Measurements from ENCODE around the gene CMTM4.
"Not testable (repeated sequence)": the region's sequence is repeated elsewhere in the genome, so short reads cannot be mapped to it uniquely, and the experiment has no call there.

Gene CMTM4

DNA sequence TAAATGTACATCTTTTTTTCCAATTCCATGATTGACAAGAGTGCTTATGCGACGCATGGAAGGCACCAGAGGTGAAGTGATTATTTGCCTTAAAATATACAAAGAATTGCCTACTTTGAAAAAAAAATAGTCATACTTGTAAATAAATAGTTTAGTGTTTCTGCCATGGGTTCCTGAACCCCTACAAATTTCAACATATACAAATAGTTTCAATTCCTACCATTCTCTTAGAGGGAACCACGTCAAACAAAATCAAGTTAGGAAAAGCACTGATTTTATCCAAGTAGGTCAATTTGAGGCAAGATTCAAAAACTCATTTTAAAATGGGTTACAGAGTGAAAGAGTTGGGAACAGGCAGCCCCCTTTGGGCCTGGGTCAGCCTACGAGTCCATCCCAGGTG lies 80.4 kb downstream of the CMTM4 start:
- DNase-seq (ENCODE audit: low read depth) = no peak

DNA sequence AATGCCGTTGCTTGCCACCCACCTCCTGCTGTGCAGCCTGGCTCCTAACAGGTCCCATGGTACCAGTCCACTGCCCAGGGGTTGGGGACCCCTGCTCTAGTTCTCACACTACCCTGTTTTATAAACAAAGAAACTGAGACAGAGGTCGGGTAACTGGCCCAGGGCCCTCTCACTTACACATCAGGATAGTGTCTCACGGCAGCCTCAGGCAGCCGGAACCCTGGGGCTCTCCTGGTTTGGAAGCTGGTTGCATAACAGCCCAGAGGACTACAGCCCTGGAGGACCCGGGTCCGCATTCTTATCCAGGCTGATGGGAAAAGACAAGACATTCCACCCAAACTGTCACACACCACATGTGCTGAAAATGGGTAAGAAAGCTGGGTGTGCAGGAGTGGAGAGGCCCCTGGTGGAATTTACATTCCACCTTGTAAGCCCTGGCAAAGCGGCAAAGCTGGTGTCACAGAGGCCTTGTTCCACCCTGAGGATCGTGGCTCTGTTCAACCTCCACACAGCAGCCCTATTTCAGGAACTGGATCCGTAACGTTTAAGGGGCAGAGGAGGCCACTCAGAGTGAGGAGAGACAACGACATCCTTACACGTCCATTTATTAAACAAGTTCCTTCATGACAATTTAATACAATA lies 82.3 kb downstream of the CMTM4 start:
- DNase-seq (ENCODE audit: low read depth) = peak; percentile 16

GRCh38 chr16:66612422-66612821 lies 84.1 kb downstream of the CMTM4 start:
- DNase-seq (ENCODE audit: low read depth) = no peak

- DNase-seq (ENCODE audit: low read depth) = not testable (repeated sequence)
These were observed 84.6 kb downstream of the CMTM4 start for GRCh38 chr16:66611911-66612310.

GRCh38 chr16:66610111-66610820 lies 86.3 kb downstream of the CMTM4 start:
- no peak for DNase-seq (ENCODE audit: low read depth)

DNA sequence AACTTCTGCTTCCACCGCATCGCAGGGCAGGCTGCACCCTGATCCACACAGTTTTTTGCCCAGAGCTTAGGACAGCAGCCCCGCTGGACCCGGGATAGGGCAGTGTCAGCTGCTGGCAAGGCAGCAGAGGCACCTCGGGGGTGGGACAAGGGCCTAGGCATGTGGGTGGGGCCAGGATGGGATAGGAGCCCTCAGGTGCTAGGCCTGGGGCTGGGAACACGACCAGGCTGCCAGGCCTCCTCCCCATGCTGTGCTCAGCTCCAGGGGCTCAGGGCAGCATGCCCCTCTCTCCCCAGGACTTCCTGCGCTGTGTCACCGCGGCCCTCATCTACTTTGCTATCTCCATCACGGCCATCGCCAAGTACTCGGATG lies 87.4 kb downstream of the CMTM4 start:
- no peak for DNase-seq (ENCODE audit: low read depth)

DNA sequence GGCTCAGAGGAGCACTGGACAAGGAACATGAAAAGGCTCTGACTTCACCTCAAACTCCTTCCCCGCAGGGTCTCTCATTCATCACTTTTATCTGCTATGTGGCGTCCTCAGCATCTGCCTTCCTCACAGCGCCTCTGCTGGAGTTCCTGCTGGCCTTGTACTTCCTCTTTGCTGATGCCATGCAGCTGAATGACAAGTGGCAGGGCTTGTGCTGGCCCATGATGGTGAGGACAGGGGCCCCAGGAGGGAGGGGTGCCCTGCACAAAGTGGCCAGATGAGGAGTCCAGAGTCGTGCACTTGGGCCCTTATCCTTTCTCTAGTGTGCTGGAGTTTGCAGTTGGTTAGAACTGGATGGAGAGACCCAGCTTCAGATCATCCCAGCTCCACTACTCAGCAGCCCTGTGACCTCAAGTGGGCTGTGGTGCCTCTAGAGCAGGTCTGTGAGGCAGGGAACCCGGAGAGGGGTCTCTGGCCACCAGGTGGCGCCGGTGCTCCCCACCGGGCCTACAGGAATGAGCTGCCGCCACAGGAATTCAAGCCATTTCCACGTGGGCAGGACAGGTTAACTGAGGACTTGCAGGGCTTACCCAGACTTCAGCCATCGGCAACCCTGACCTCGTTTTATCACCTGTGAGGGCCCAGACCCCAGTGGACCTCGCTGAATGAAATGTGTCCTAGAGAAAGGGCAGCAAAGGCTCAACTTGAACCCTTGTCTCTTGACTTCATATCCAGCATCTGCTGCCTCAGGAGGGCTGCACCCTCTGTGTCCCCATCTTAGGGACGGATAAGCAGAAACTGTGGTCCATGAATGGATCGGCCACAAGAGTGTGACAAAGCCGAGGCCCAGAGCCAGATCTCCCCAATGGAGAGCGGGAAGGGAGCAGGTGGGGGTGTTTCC lies 88.1 kb downstream of the CMTM4 start:
- peak; percentile 88 for DNase-seq (ENCODE audit: low read depth)

DNA sequence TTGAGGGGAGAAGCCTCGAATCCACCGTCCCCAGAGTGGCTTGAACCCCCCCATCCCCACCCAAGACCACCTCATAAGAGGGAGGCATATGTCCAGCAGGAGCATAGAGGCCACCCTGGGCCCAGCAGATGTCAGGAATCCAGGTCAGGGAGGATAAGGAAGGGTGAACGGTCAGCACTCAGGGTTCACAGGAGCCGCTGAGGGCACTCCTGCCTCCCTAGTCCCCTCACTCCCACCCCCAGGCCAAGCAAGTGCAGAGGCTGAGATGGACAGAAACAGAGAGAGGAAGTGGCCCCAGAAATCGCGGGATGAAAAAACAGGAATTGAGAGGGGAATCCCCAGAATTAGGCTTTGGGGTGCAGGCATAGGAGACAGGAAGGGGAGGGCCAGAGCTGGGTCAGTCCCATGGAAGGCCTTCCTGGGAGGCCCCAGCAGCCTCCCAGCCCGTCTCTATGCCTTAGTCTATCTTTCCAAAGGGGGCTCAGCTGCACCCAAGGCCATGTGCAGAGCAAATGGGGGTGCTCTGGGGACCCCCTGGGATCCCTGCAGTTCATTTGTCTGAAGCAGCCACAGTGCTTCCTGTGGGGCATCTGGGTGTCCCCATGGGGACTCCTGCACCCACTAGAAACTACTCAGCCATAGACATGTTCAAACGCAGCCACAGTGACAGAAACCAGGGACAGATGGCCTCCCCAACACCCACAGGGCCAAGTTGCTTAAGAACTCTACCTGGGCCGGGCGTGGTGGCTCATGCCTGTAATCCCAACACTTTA lies 90.4 kb downstream of the CMTM4 start:
- DNase-seq (ENCODE audit: low read depth) = no peak

- DNase-seq (ENCODE audit: low read depth) = peak; percentile 58
These were observed 91.2 kb downstream of the CMTM4 start for GRCh38 chr16:66605177-66605978.

GRCh38 chr16:66604376-66605176 lies 92.0 kb downstream of the CMTM4 start, which contains the start of gene CMTM3:
Gene CMTM3, plus strand, starts transcription at chr16:66604704. Its CDS starts 102 bp downstream, at chr16:66604806.
- peak; percentile 60 for DNase-seq (ENCODE audit: low read depth)

GRCh38 chr16:66603537-66604375 lies 92.8 kb downstream of the CMTM4 start:
- DNase-seq (ENCODE audit: low read depth) = peak; percentile 60

DNA sequence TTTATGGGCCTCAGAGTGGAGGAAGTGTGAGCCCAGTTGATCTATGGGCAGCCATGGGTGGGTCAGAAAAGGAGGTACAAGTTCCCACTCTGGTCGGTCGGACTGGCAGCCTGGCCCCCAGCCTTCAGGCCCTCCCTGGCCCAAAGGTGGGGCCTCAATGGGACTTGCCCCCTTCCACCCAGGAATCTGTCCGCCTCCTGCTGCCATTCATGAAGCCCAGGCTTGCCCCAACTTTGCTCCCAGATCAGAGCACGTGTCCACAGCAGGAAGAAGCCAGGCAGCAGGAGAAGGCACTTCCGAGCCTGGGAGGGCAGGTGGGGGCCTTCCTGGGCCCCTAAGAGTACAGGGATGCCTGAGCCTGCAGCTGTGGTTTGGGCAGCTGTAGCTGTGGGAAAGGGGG lies 95.1 kb downstream of the CMTM4 start:
- no peak for DNase-seq (ENCODE audit: low read depth)

GRCh38 chr16:66600477-66600876 lies 96.1 kb downstream of the CMTM4 start:
- no peak for DNase-seq (ENCODE audit: low read depth)

DNA sequence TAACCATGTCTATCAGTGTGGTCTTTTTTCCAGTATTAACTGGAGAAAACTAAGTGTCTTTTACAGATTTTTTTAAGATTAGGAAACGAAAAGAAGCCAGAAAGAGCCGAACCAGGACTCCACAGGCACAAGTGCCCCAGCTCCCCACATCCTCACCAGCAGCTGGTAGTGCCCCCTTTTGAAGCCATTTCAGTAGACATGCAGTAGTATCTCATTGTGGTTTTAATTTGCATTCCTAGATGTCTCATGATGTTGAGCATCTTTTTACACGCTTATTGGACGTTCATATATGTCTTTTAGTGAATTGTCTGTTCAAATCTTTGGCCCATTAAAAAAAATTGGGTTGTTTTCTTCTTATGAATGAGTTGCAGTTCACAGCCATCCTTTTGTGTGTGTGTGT lies 96.8 kb downstream of the CMTM4 start:
- no peak for DNase-seq (ENCODE audit: low read depth)

GRCh38 chr16:66598111-66598510 lies 98.4 kb downstream of the CMTM4 start:
- no peak for DNase-seq (ENCODE audit: low read depth)

GRCh38 chr16:66596986-66597848 lies 99.3 kb downstream of the CMTM4 start:
- no peak for DNase-seq (ENCODE audit: low read depth)

- DNase-seq (ENCODE audit: low read depth) = not testable (repeated sequence)
These were observed 100.0 kb downstream of the CMTM4 start for GRCh38 chr16:66596559-66596958.

DNA sequence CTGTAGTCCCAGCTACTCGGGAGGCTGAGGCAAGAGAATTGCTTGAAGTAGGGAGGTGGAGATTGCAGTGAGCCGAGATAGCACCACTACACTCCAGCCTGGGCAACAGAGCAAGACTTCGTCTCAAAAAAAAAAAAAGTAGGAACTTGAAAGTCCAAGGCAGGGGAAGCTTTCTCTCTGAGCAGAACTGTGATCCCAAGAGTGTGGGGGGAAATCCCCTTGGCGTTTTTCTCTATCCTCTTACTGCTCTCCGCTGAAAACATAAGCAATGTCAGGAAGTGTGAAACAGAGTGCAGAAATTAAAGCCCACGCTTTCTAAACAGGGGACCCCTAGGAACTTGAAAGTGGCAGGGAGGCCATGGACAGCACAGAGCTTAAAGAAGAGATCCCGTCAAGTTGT lies 101.8 kb downstream of the CMTM4 start:
- no peak for DNase-seq (ENCODE audit: low read depth)
